Measurements from ENCODE around the gene RAPGEF2. TPM values are rescaled to one million over a fixed set of nuclear protein-coding genes. Genes with fewer than 3 reads are reported as not detected.

The RAPGEF2 gene
- total and polyA plus RNA-seq, 2 of the 8 experiments (the other 6 are each of a cell fraction or from before 2014, with no cell fraction given), result 24.4 to 48.6 TPM

GRCh38 chr4:159293811-159294515 is 191.1 kb downstream of the RAPGEF2 start (continued):
- no peak for TF ChIP-seq FOSL1 (IDR thresholded peaks at IDR 0.05; ENCODE audit: insufficient read depth, low read depth, low read length)
- TF ChIP-seq SP4 (IDR thresholded peaks at IDR 0.05; ENCODE audit: low read length), result no peak
- no peak for TF ChIP-seq SIRT6 (IDR thresholded peaks at IDR 0.05; ENCODE audit: low read length)
- TF ChIP-seq SP1 (IDR thresholded peaks at IDR 0.05; ENCODE audit: low read depth, low read length), result no peak

Data from H1 (cell line).